ENCODE data around the gene SNX24. TPM values are rescaled to one million over a fixed set of nuclear protein-coding genes. Genes with fewer than 3 reads are reported as not detected.

SNX24 gene
- total and polyA plus RNA-seq, 3 donors from 2014 or later, result 13.1 to 25.8 (median 23.1) TPM

- no peak for TF ChIP-seq CTCF (IDR thresholded peaks at IDR 0.05)
- no peaks in the 10 kb centered on the region for H3K4me1 ChIP-seq
- WGBS, 2 donors, result 94% methylated on average over 2 of the region's 2 CpGs
- no peak for DNase-seq
- H3K9me3 ChIP-seq, result no peaks in the 10 kb centered on the region
- no peak overlapping the region for H3K4me3 ChIP-seq
- intact Hi-C loops (cut with DNase I; ENCODE audit: low total_unique reads), result no loop called here
- no peaks in the 10 kb centered on the region for H3K36me3 ChIP-seq (ENCODE audit: low read depth, missing control alignments)
- no peaks in the 10 kb centered on the region for H3K27me3 ChIP-seq
- H3K27ac ChIP-seq, result no peak overlapping the region
These were observed 131.9 kb downstream of the SNX24 start for GRCh38 chr5:122977319-122977718.

DNA sequence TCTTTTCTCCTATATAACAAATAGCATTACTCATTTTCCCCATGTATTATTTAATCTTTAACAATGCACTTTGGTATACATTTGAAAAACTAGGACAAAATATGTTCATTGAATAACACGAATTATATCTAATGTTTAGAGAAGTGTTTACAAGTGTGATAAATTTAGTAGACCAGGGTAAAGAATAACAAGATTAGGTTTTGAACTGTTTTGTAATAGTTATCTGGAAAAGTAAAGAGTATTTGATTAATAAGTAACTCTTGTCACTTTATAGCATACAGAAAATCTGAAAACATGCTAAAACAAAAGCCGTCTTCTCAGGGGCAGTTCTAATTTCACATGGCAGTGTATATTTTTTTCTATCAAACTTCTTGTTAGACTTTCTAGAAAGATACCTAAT is 132.7 kb downstream of the SNX24 start:
- no peaks in the 10 kb centered on the region for H3K9me3 ChIP-seq
- H3K27ac ChIP-seq, result no peak overlapping the region
- TF ChIP-seq CTCF (IDR thresholded peaks at IDR 0.05) (no peak), POLR2A (IDR thresholded peaks at IDR 0.05) (no peak)
- WGBS, 2 donors, result 87 to 88% methylated on average over 2 of the region's 2 CpGs
- no peaks in the 10 kb centered on the region for H3K36me3 ChIP-seq (ENCODE audit: low read depth, missing control alignments)
- no peak overlapping the region for H3K4me3 ChIP-seq
- intact Hi-C loops (cut with DNase I; ENCODE audit: low total_unique reads), result no loop called here
- H3K4me1 ChIP-seq, result no peaks in the 10 kb centered on the region
- no peak for DNase-seq
- H3K27me3 ChIP-seq, result no peaks in the 10 kb centered on the region

DNA sequence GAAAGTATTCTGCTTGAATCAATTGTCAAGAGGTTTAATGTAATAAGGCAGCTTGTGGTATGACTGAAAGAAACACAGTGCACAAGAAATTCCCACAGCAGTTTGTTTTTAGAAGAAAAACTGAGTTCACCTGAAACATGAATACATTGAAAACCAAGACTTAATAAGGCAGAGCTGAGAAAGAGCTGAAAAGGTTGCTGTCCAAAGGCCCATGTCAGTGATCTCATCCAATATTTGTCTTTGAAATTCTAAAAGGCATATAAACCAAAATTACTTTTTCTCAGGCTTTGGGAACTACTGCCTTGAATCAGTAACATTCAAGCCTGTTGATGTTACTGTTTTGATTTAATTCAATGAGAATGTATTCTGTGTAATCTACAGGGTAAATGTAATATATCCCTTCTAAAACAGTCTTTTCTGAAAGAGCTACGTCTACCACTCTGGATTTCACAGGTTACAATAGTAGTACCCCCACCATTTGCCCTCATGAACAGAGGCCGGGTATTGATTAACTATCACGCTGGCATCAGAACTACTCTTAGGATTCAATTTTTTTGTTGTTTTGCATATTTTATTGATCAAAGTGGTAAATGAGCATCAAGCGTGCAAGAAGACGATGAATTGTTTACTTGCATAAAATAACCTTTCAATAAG is 133.4 kb downstream of the SNX24 start:
- TF ChIP-seq CTCF (IDR thresholded peaks at IDR 0.05) (no peak), POLR2A (IDR thresholded peaks at IDR 0.05) (no peak)
- WGBS, 2 donors, result 79 to 98% methylated on average over 5 of the region's 5 CpGs
- intact Hi-C loops (cut with DNase I; ENCODE audit: low total_unique reads), result no loop called here
- no peak overlapping the region for H3K27ac ChIP-seq
- H3K27me3 ChIP-seq, result no peaks in the 10 kb centered on the region
- no peaks in the 10 kb centered on the region for H3K4me1 ChIP-seq
- no peak overlapping the region for H3K4me3 ChIP-seq
- no peak for DNase-seq
- H3K36me3 ChIP-seq (ENCODE audit: low read depth, missing control alignments), result no peaks in the 10 kb centered on the region
- H3K9me3 ChIP-seq, result no peaks in the 10 kb centered on the region

DNA sequence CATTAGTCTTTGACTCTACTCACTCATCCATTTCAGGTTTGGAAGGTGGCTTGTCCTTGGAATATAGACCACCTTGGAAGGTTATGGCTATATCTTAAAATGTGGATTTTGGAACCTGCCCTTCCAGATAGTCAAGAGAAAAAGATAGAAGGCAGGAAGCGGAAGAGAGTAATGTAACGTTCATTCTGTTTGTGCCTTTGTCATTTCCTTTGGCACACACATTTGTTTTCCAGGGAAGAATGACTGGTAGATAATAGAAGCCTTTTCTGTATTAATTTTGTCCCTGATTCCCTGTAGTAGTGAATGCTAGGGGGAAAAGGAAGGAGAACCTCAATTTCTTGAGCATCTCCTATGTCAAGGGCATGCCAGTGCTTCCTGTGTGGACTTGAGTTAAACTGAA is 136.4 kb downstream of the SNX24 start:
- Histone ChIP-seq H3K27me3 (no peaks in the 10 kb centered on the region), H3K9me3 (no peaks in the 10 kb centered on the region), H3K4me3 (no peak overlapping the region), H3K27ac (no peak overlapping the region), H3K36me3 (ENCODE audit: low read depth, missing control alignments) (no peaks in the 10 kb centered on the region), H3K4me1 (no peaks in the 10 kb centered on the region)
- DNase-seq, result no peak
- 61 to 86% methylated on average over 2 of the region's 2 CpGs for WGBS, 2 donors
- intact Hi-C loops (cut with DNase I; ENCODE audit: low total_unique reads), result no loop called here
- no peak for TF ChIP-seq POLR2A (IDR thresholded peaks at IDR 0.05)
- TF ChIP-seq CTCF (IDR thresholded peaks at IDR 0.05), result no peak

DNA sequence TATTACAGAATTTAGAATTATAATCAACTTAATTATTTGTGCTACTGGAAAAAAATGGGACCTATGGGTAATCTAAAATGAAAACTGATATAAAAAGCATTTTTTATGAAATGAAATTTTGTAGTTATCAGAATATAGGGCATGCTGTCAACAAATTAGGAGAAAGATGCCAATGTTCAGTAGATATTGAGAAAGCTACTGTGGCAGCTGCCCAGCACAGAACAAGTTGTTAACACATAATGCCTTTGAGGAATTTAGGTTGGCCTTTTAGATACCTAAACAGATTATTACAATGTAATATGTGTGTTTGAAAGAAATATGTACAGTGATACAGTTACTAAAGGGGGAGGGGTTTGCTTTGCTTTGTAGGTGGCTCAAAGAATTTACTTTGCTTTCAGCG is 137.0 kb downstream of the SNX24 start:
- no peak overlapping the region for H3K4me3 ChIP-seq
- H3K36me3 ChIP-seq (ENCODE audit: low read depth, missing control alignments), result no peaks in the 10 kb centered on the region
- intact Hi-C loops (cut with DNase I; ENCODE audit: low total_unique reads), result no loop called here
- no peaks in the 10 kb centered on the region for H3K4me1 ChIP-seq
- H3K27me3 ChIP-seq, result no peaks in the 10 kb centered on the region
- H3K27ac ChIP-seq, result no peak overlapping the region
- H3K9me3 ChIP-seq, result no peaks in the 10 kb centered on the region
- WGBS, 2 donors, result 0% methylated on average over 1 of the region's 1 CpG
- DNase-seq, result no peak
- TF ChIP-seq POLR2A (IDR thresholded peaks at IDR 0.05) (no peak), CTCF (IDR thresholded peaks at IDR 0.05) (no peak)
